GM23338 (cell line): Measurements from ENCODE around the gene SLX4. TPM values are rescaled to one million over a fixed set of nuclear protein-coding genes. Genes with fewer than 3 reads are reported as not detected.

Experiments
- ATAC-seq: fragments of 200-7000 bp; cut with Tn5 transposase; 3 replicates; pipeline ENCODE4 v1.9.1; 2020
- DNase-seq: peaks from one replicate; pipeline ENCODE4 v3.0.0-alpha.2; 2015; ENCODE audit warnings: low spot score
- H2AFZ ChIP-seq: fragments of 200-600 bp; sonication (generic); 2 replicates; pipeline ENCODE4 v1.8.0; 2016; ENCODE audit warnings: antibody characterized with exemption, mild to moderate bottlenecking, moderate library complexity
- H3F3A ChIP-seq: fragments of 200-600 bp; sonication (generic); replicated peaks from 2 replicates; pipeline ENCODE4 v1.8.0; 2017; ENCODE audit warnings: antibody characterized with exemption, mixed run types, low read depth
- H3K27ac ChIP-seq: fragments of 200-600 bp; sonication (generic); 2 replicates; pipeline ENCODE4 v1.6.1; 2016; ENCODE audit warnings: low read depth
- H3K27me3 ChIP-seq: fragments of 200-600 bp; sonication (generic); 2 replicates; pipeline ENCODE4 v1.8.0; 2016; ENCODE audit warnings: mild to moderate bottlenecking, mixed run types, moderate library complexity; ENCODE audit not compliant: insufficient read depth
- H3K36me3 ChIP-seq: fragments of 200-600 bp; sonication (generic); 2 replicates; pipeline ENCODE4 v1.8.0; 2016; ENCODE audit warnings: mild to moderate bottlenecking; ENCODE audit not compliant: insufficient read depth
- H3K4me1 ChIP-seq: fragments of 200-600 bp; sonication (generic); 2 replicates; pipeline ENCODE4 v1.8.0; 2016; ENCODE audit warnings: mild to moderate bottlenecking, moderate library complexity; ENCODE audit not compliant: insufficient read depth
- H3K4me2 ChIP-seq: fragments of 200-600 bp; sonication (generic); 2 replicates; pipeline ENCODE4 v1.7.1; 2017; ENCODE audit warnings: mixed run types
- H3K4me3 ChIP-seq: fragments of 200-600 bp; sonication (generic); 2 replicates; pipeline ENCODE4 v1.6.1; 2016; ENCODE audit warnings: mixed run types
- H3K79me2 ChIP-seq: fragments of 200-600 bp; sonication (generic); replicated peaks from 2 replicates; pipeline ENCODE4 v1.8.0; 2017; ENCODE audit warnings: mild to moderate bottlenecking; ENCODE audit not compliant: insufficient read depth
- H3K9me2 ChIP-seq: fragments of 200-600 bp; sonication (generic); 2 replicates; pipeline ENCODE4 v1.8.0; 2017; ENCODE audit not compliant: insufficient read depth
- H4K20me1 ChIP-seq: fragments of 200-600 bp; sonication (generic); replicated peaks from 2 replicates; pipeline ENCODE4 v1.8.0; 2017; ENCODE audit warnings: mild to moderate bottlenecking; ENCODE audit not compliant: insufficient read depth
- H3K27ac Mint-ChIP-seq: 2 replicates; pipeline ENCODE4 v1.8.0; 2020; ENCODE audit warnings: inconsistent platforms, mild to moderate bottlenecking, moderate library complexity, mixed read lengths
- H3K27me3 Mint-ChIP-seq: 3 replicates; pipeline ENCODE4 v1.8.0; 2022; ENCODE audit warnings: low read depth, mild to moderate bottlenecking, moderate library complexity, mixed read lengths, inconsistent platforms; ENCODE audit not compliant: insufficient read depth, poor library complexity
- H3K36me3 Mint-ChIP-seq: 3 replicates; pipeline ENCODE4 v1.8.0; 2021; ENCODE audit warnings: low read depth, mild to moderate bottlenecking, inconsistent platforms, moderate library complexity, mixed read lengths
- H3K4me1 Mint-ChIP-seq: 3 replicates; pipeline ENCODE4 v1.8.0; 2020; ENCODE audit warnings: mild to moderate bottlenecking, inconsistent platforms, mixed read lengths
- H3K4me3 Mint-ChIP-seq: 3 replicates; pipeline ENCODE4 v1.8.0; 2021; ENCODE audit warnings: moderate library complexity, mild to moderate bottlenecking, inconsistent platforms, mixed read lengths
- H3K9me3 Mint-ChIP-seq: 3 replicates; pipeline ENCODE4 v1.8.0; 2020; ENCODE audit warnings: moderate library complexity, mild to moderate bottlenecking, inconsistent platforms, mixed read lengths
- CREB1 ChIP-seq: fragments of 250-450 bp; sonication (Bioruptor Pico); IDR thresholded peaks from 2 replicates; pipeline ENCODE4 v1.5.0; 2020; ENCODE audit warnings: low read depth, mild to moderate bottlenecking, moderate library complexity
- CTCF ChIP-seq, 2 experiments: fragments of 200-600 bp in 1 of 2; sonication (generic) in 1 of 2; conservative IDR thresholded peaks; 2 replicates each; pipeline versions ENCODE4 v1.5.1 to v1.6.1; 2016 to 2017; ENCODE audit warnings: antibody characterized with exemption in 2 of 2, low read depth in 2 of 2, mild to moderate bottlenecking in 2 of 2, moderate library complexity in 1 of 2
- EZH2 ChIP-seq: fragments of 200-600 bp; sonication (generic); IDR thresholded peaks from one replicate; pipeline ENCODE4 v1.8.0; 2017; ENCODE audit warnings: antibody characterized with exemption, mild to moderate bottlenecking, low read depth; ENCODE audit not compliant: unreplicated experiment
- EZH2phosphoT487 ChIP-seq: fragments of 200-600 bp; sonication (generic); IDR thresholded peaks from one replicate; pipeline ENCODE4 v1.8.1; 2018; ENCODE audit warnings: antibody characterized with exemption; ENCODE audit not compliant: unreplicated experiment
- STAT1 ChIP-seq: IDR thresholded peaks from one replicate; pipeline ENCODE4 v1.6.1; 2016; ENCODE audit warnings: antibody characterized with exemption; ENCODE audit not compliant: unreplicated experiment
- ZNF114 ChIP-seq: fragments of 250-450 bp; sonication (Bioruptor Pico); IDR thresholded peaks from 2 replicates; pipeline ENCODE4 v1.5.0; 2020; ENCODE audit warnings: mild to moderate bottlenecking, moderate library complexity
- ZNF331 ChIP-seq: fragments of 250-450 bp; sonication (Bioruptor Pico); IDR thresholded peaks from 2 replicates; pipeline ENCODE4 v1.5.0; 2020; ENCODE audit warnings: low read depth, mild to moderate bottlenecking, moderate library complexity
- ZNF462 ChIP-seq: fragments of 250-450 bp; sonication (Bioruptor Pico); IDR thresholded peaks from 2 replicates; pipeline ENCODE4 v1.5.0; 2020; ENCODE audit warnings: mild to moderate bottlenecking, moderate library complexity
- polyA plus RNA-seq: library from polyadenylated mRNA; unstranded; fragments of >200 nt; fragmentation: Nextera tagmentation; extraction: Ambion mirVana; gene quantifications from 2 replicates; pipeline ENCODE4 v1.2.1, GENCODE V29; 2016
- total RNA-seq: library from RNA; depleted of rRNA; stranded (reverse); fragments of >200 nt; shearing (Covaris generic); gene quantifications from 2 replicates; pipeline ENCODE4 v1.2.3, GENCODE V29; 2014

The SLX4 gene
- total and polyA plus RNA-seq, 2 experiments from 2014 or later, result 3.0 to 15.2 TPM

GRCh38 chr16:3584412-3584811, 27.0 kb downstream of the SLX4 start (continued):
- TF ChIP-seq CTCF (conservative IDR thresholded peaks at IDR 0.05; ENCODE audit: low read depth in 2 of 2) (no peak), STAT1 (no peak), ZNF331 (CRISPR knock-in tag) (no peak), ZNF462 (CRISPR knock-in tag) (no peak)

GRCh38 chr16:3583303-3584038, 27.9 kb downstream of the SLX4 start:
- Histone ChIP-seq H3K27ac (no peak overlapping the region), H3K9me2 (no peaks in the 10 kb centered on the region), H3K4me1 (no peaks in the 10 kb centered on the region), H2AFZ (no peak overlapping the region), H4K20me1 (no peaks in the 10 kb centered on the region; the same call in 1 of the 2 replicates), H3K4me3 (no peak overlapping the region), H3K27me3 (no peaks in the 10 kb centered on the region), H3K79me2 (no peaks in the 10 kb centered on the region), H3K36me3 (no peaks in the 10 kb centered on the region), H3K4me2 (no peak overlapping the region), H3F3A (no peaks in the 10 kb centered on the region)
- Mint-ChIP-seq H3K9me3 (no peaks in the 10 kb centered on the region), H3K4me3 (no peak overlapping the region), H3K27me3 (peaks cover 2% of the 10 kb centered on the region), H3K36me3 (peaks cover 37% of the 10 kb centered on the region; the same call in 2 of the 3 replicates), H3K27ac (no peak overlapping the region), H3K4me1 (peaks cover 14% of the 10 kb centered on the region)
- DNase-seq, result no peak
- no peak for ATAC-seq
- no peak for TF ChIP-seq EZH2phosphoT487
- TF ChIP-seq ZNF114 (CRISPR knock-in tag), result no peak
- no peak for TF ChIP-seq EZH2
- no peak for TF ChIP-seq CREB1
